H9 (cell line): ENCODE measurements around the gene AKNAD1. TPM values are rescaled to one million over a fixed set of nuclear protein-coding genes. Genes with fewer than 3 reads are reported as not detected.

Experiments
- DNase-seq: peaks from one replicate; pipeline ENCODE4 v3.0.0-alpha.2; 2017
- H2AFZ ChIP-seq: one replicate; pipeline ENCODE4 v1.6.1; 2013; ENCODE audit warnings: mild to moderate bottlenecking, low read length, control low read depth, moderate library complexity
- H2AK5ac ChIP-seq: 2 replicates; pipeline ENCODE4 v1.6.1; 2013; ENCODE audit warnings: low read length, control low read depth, mixed read lengths; ENCODE audit not compliant: insufficient read length
- H2BK120ac ChIP-seq: one replicate; pipeline ENCODE4 v1.6.1; 2013; ENCODE audit warnings: low read depth, mild to moderate bottlenecking, low read length, control low read depth, inconsistent platforms; ENCODE audit not compliant: poor library complexity, severe bottlenecking
- H2BK12ac ChIP-seq: 2 replicates; pipeline ENCODE4 v1.6.1; 2013; ENCODE audit warnings: low read length, control low read depth, mixed read lengths, low read depth; ENCODE audit not compliant: insufficient read length
- H2BK15ac ChIP-seq: 2 replicates; pipeline ENCODE4 v1.6.1; 2013; ENCODE audit warnings: low read depth, low read length, control low read depth
- H2BK20ac ChIP-seq: one replicate; pipeline ENCODE4 v1.6.1; 2013; ENCODE audit warnings: low read depth, mild to moderate bottlenecking, low read length, control low read depth, inconsistent platforms; ENCODE audit not compliant: poor library complexity, severe bottlenecking
- H2BK5ac ChIP-seq: 2 replicates; pipeline ENCODE4 v1.6.1; 2013; ENCODE audit warnings: low read length, control low read depth, mixed read lengths; ENCODE audit not compliant: insufficient read length
- H3K14ac ChIP-seq: 2 replicates; pipeline ENCODE4 v1.6.1; 2013; ENCODE audit warnings: low read length, control low read depth; ENCODE audit not compliant: insufficient read depth
- H3K18ac ChIP-seq: 2 replicates; pipeline ENCODE4 v1.6.1; 2013; ENCODE audit warnings: low read depth, mild to moderate bottlenecking, mixed read lengths, low read length, control low read depth; ENCODE audit not compliant: insufficient read length
- H3K23ac ChIP-seq: 2 replicates; pipeline ENCODE4 v1.6.1; 2013; ENCODE audit warnings: low read length, control low read depth, mixed read lengths, low read depth; ENCODE audit not compliant: insufficient read length
- H3K23me2 ChIP-seq: 2 replicates; pipeline ENCODE4 v1.6.1; 2013; ENCODE audit warnings: low read depth, mild to moderate bottlenecking, mixed read lengths, low read length, control low read depth; ENCODE audit not compliant: insufficient read length, poor library complexity, severe bottlenecking
- H3K27ac ChIP-seq: 2 replicates; pipeline ENCODE4 v1.5.1; 2013; ENCODE audit warnings: low read length, control low read depth, mixed read lengths, low read depth; ENCODE audit not compliant: insufficient read length
- H3K27me3 ChIP-seq: 2 replicates; pipeline ENCODE4 v1.6.1; 2013; ENCODE audit warnings: low read length, control low read depth, inconsistent platforms; ENCODE audit not compliant: insufficient read depth
- H3K4ac ChIP-seq: 2 replicates; pipeline ENCODE4 v1.6.1; 2013; ENCODE audit warnings: low read depth, mild to moderate bottlenecking, control low read depth, inconsistent platforms, low read length, moderate library complexity
- H3K4me1 ChIP-seq: 2 replicates; pipeline ENCODE4 v1.6.1; 2013; ENCODE audit warnings: low read length, control low read depth, inconsistent platforms; ENCODE audit not compliant: insufficient read depth
- H3K4me2 ChIP-seq: 2 replicates; pipeline ENCODE4 v1.6.1; 2013; ENCODE audit warnings: low read length, control low read depth, mixed read lengths; ENCODE audit not compliant: insufficient read length, insufficient read depth
- H3K56ac ChIP-seq: 2 replicates; pipeline ENCODE4 v1.6.1; 2013; ENCODE audit warnings: low read depth, mild to moderate bottlenecking, mixed read lengths, low read length, control low read depth; ENCODE audit not compliant: insufficient read length
- H3K79me1 ChIP-seq: 2 replicates; pipeline ENCODE4 v1.6.1; 2013; ENCODE audit warnings: low read depth, mild to moderate bottlenecking, moderate library complexity, low read length, control low read depth, inconsistent platforms; ENCODE audit not compliant: insufficient read depth, poor library complexity, severe bottlenecking
- H3K79me2 ChIP-seq: 2 replicates; pipeline ENCODE4 v1.6.1; 2013; ENCODE audit warnings: low read length, control low read depth, inconsistent platforms; ENCODE audit not compliant: insufficient read depth
- H3K9ac ChIP-seq: 2 replicates; pipeline ENCODE4 v1.6.1; 2013; ENCODE audit warnings: low read length, control low read depth, mixed read lengths; ENCODE audit not compliant: insufficient read length; ENCODE audit errors: extremely low read depth
- H3K9me3 ChIP-seq: one replicate; pipeline ENCODE4 v1.6.1; 2013; ENCODE audit warnings: low read depth, low read length, inconsistent platforms; ENCODE audit not compliant: control insufficient read depth
- H3T11ph ChIP-seq: one replicate; pipeline ENCODE4 v1.6.1; 2013; ENCODE audit warnings: mild to moderate bottlenecking, low read length, control low read depth, inconsistent platforms
- H4K20me1 ChIP-seq: one replicate; pipeline ENCODE4 v1.6.1; 2013; ENCODE audit not compliant: control insufficient read depth, insufficient read length, insufficient read depth
- H4K5ac ChIP-seq: 2 replicates; pipeline ENCODE4 v1.6.1; 2013; ENCODE audit warnings: low read depth, mild to moderate bottlenecking, mixed read lengths, low read length, control low read depth; ENCODE audit not compliant: insufficient read length
- H4K8ac ChIP-seq: replicated peaks from 2 replicates; pipeline ENCODE4 v1.6.1; 2013; ENCODE audit warnings: low read length, control low read depth, mixed read lengths, low read depth; ENCODE audit not compliant: insufficient read length
- H4K91ac ChIP-seq: 2 replicates; pipeline ENCODE4 v1.6.1; 2013; ENCODE audit warnings: low read depth, mild to moderate bottlenecking, moderate library complexity, mixed read lengths, low read length, control low read depth; ENCODE audit not compliant: insufficient read length
- H3K27ac Mint-ChIP-seq, 3 experiments: 2 replicates in 2 of 3; 3 replicates in 1 of 3; pipeline ENCODE4 v1.8.0; 2020 to 2021; ENCODE audit warnings: mixed read lengths in 3 of 3, mild to moderate bottlenecking in 1 of 3, moderate library complexity in 1 of 3
- H3K27me3 Mint-ChIP-seq: 2 replicates; pipeline ENCODE4 v1.8.0; 2021; ENCODE audit warnings: low read depth, mild to moderate bottlenecking, moderate library complexity, mixed read lengths
- H3K36me3 Mint-ChIP-seq, 3 experiments: 2 replicates in 2 of 3; 3 replicates in 1 of 3; pipeline ENCODE4 v1.8.0; 2020 to 2021; ENCODE audit warnings: low read depth in 3 of 3, mixed read lengths in 3 of 3; ENCODE audit not compliant: insufficient read depth in 1 of 3
- H3K4me1 Mint-ChIP-seq, 2 experiments: 2 replicates each; pipeline ENCODE4 v1.8.0; 2020; ENCODE audit warnings: mixed read lengths in 2 of 2
- H3K4me3 Mint-ChIP-seq, 2 experiments: 2 replicates in 1 of 2; 3 replicates in 1 of 2; pipeline ENCODE4 v1.8.0; 2020 to 2021; ENCODE audit warnings: mild to moderate bottlenecking in 2 of 2, mixed read lengths in 2 of 2, moderate library complexity in 1 of 2
- H3K9me3 Mint-ChIP-seq, 2 experiments: 2 replicates in 1 of 2; 3 replicates in 1 of 2; pipeline ENCODE4 v1.8.0; 2020; ENCODE audit warnings: mild to moderate bottlenecking in 2 of 2, mixed read lengths in 2 of 2, moderate library complexity in 1 of 2
- CTCF ChIP-seq: fragments of 200-600 bp; sonication (generic); conservative IDR thresholded peaks from 3 replicates; pipeline ENCODE4 v1.8.0; 2021; ENCODE audit warnings: antibody characterized with exemption, mild to moderate bottlenecking
- total RNA-seq: library from RNA; stranded (reverse); gene quantifications from 2 replicates; pipeline ENCODE4 v1.2.1, GENCODE V29; 2021

The AKNAD1 gene
- total RNA-seq, 1 experiment from 2014 or later: not detected

GRCh38 chr1:108815566-108815965 is 41.3 kb downstream of the AKNAD1 start:
- no peaks in the 10 kb centered on the region for H3K79me2 ChIP-seq
- no peak overlapping the region for H2BK12ac ChIP-seq
- Mint-ChIP-seq H3K27me3 (no peaks in the 10 kb centered on the region), H3K27ac (no peak overlapping the region), H3K9me3 (no peaks in the 10 kb centered on the region), H3K36me3 (0 out of 7 replicates have a peak, but pooled peaks cover 0 to 3% (median 0%) of the 10 kb centered on the region in 3 experiments), H3K4me1 (peaks cover 31 to 36% of the 10 kb centered on the region in 2 experiments), H3K4me3 (no peak overlapping the region)
- DNase-seq: no peak
- H2BK120ac ChIP-seq: no peak overlapping the region
- no peaks in the 10 kb centered on the region for H3K27me3 ChIP-seq
- no peak overlapping the region for H3K9ac ChIP-seq
- H3K27ac ChIP-seq: no peak overlapping the region
- H3K79me1 ChIP-seq: no peaks in the 10 kb centered on the region
- no peak overlapping the region for H4K5ac ChIP-seq
- no peak overlapping the region for H3T11ph ChIP-seq
- H4K20me1 ChIP-seq: no peaks in the 10 kb centered on the region
- no peaks in the 10 kb centered on the region for H3K23me2 ChIP-seq
- no peak overlapping the region for H2BK5ac ChIP-seq
- no peak overlapping the region for H2AFZ ChIP-seq
- H3K9me3 ChIP-seq: no peaks in the 10 kb centered on the region
- no peak overlapping the region for H3K4ac ChIP-seq
- H2BK15ac ChIP-seq: no peak overlapping the region
- no peak overlapping the region for H4K91ac ChIP-seq
- no peak for TF ChIP-seq CTCF
- no peak overlapping the region for H3K18ac ChIP-seq
- H3K23ac ChIP-seq: no peak overlapping the region
- H3K14ac ChIP-seq: no peak overlapping the region
- no peak overlapping the region for H2BK20ac ChIP-seq
- no peak overlapping the region for H3K56ac ChIP-seq
- H4K8ac ChIP-seq: no peak overlapping the region
- H3K4me1 ChIP-seq: no peaks in the 10 kb centered on the region; the same call in 1 of the 2 replicates
- no peak overlapping the region for H3K4me2 ChIP-seq
- H2AK5ac ChIP-seq: no peak overlapping the region
